AG08395 (cell line): ENCODE measurements around the gene IQSEC1.

Experiments used
- DNase-seq: peaks from one replicate; pipeline ENCODE4 v3.0.0; 2012; ENCODE audit warnings: mixed read lengths, low spot score

Gene IQSEC1

DNA sequence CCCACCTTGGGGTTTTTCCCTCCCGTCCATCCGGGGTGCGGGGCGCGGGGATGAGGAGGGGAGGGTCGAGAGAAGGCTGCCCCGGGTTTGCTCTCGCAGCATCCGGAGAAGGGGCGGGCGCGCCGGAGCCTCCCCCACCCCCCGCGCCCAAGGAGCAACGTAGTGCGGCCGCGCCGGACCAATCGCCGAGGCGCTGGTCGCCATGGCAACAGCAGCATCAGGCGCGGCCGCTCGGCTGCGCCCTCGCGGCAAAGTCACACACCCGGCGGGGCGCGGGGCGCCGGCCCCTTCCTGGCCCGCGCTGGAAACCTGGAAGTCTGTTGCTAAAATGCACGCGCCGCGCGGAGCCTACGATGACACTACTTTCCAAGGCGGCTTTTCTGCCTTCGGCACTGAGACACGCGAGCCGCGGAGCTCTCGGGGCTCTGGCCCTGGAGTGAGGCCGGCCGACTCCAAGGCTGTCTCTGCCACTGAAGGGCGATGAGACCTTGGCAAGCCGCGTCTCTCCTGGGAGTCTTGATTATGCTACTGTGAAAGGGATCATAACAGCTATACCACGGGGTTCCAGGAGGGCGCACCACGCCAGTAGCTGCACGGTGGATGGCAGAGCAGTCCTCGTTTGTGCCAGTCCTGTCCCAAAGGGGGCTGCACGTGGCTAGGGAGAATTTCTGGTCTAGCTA is at the start of gene IQSEC1:
TSS of gene IQSEC1 (minus strand) at position 104 of the 680 bp plus-strand sequence. CDS start 415 bp downstream, outside the sequence.
- DNase-seq = peak; percentile 24

DNA sequence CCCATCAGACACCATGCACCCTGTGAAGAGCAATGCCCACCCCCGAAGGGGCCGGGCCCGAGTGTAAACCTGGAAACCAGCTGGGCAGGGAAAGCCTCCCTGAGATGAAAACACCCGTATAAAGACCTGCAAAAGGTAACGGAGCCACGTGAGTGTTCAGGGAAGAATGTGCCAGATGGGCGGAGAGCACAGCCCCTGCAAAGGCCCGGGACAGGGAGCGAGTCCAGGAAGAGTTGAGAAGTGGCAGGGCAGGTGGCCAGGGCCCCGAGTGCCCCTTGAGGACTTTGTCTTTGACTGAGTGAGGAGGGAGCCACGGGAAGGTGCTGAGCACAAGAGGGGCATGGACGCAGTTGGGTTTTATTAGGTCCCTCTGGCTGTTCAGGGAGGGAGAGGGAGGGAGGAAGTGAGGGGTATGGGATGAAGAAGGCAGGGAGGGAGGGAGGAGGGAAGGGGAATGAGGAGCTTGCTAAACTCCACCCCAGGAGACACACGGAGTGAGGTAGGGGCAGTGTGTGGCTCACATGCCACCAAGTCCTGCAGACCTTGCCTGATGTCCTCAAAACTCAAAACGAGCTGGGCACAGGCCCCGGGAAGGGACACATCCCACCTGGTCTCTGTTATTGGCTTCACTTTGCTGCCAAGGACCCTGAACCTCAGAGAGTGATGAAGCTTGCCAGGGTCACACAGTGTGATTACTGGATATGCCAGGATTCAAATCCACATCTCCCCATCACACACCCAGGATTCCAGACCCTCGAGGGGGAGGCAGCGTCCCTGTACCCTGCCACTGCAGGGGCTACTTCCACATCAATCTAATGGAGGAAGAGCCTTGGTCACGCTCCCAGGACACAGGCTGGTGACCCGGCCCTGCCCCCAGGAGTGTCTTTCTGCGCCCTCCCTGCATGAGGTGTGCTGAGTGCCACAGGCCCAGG is 49.1 kb upstream of the IQSEC1 start:
- DNase-seq = no peak

DNA sequence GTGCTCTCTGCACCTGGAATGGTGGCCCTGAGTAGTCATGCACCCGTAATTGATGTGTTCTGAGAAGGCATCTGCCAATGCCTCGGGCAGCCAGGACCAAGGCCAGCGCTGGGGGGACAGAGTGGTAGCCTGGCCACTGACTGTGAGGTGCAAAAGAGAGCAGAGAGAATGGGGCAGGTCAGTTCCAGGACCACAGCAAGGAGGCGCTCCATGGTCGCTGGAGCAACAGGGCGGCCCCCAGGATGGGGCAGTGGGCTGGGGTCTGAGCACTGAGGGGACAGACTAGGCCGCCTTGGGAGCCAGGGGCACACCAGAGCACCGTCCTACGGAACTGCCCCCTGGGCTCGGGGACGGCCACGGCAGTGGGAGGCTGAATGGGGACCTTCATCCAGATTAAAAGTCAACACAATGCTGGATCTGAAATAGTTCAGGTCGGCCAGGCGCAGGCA is 48.3 kb upstream of the IQSEC1 start:
- DNase-seq = no peak

DNA sequence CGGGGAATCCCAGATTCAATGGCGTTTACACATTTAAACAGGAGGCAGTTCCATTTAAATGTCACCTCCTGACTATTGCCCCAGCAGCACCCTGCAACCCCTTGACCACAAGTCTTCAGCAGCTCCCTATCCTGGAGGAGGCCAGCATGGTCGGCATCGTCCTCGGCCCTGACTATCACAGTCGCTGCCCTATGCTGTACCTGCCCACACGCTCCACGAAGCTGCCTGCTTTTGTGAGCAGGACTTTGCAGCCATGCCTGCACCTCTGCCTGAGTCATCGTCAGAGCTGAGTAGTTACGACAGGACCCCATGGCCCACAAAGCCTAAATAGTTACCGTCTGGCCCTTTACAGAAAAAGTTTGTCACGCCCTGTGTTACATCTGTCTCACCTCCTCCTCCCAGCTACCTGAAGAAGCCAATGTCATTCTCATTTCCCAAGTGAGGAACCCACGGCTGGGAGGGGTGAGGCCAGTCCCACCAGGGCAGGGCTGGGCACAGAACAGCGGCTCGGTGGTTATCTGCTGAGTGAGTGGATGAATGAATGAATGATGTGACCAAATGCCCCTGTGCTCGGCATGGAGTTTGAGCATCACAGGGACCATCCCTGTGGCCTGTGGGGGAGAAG is 47.8 kb upstream of the IQSEC1 start:
- DNase-seq = no peak

DNA sequence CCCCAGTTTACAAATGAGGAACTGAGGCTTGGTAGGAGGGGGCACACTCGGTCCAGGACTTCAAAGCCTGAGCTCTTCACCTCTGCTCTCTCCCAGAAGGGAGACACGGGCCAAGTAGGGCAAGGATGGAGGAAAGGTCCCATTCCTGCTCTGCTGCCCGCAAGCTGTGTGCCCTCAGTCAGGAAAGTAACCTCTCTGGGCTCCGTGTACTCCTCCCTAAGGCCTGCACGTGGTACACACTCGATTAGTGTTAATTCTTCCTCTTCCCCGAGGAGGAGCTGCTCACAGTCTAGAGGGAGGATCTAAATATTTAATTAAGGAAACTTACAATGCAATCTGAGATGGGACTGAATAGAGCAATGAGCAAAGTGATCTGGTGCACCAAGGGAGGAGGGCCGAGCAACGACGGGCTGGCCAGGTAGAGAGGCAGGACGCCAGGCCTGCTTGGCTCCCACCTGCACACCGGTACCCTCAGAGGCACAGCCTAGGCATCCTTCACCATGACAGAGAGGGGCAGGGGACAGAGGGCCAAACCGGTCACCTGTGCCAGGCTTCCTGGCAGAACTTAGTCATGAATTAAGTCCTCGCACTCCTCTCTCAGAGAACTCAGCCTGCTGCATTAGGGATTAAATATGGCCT is 47.2 kb upstream of the IQSEC1 start:
- DNase-seq = no peak

DNA sequence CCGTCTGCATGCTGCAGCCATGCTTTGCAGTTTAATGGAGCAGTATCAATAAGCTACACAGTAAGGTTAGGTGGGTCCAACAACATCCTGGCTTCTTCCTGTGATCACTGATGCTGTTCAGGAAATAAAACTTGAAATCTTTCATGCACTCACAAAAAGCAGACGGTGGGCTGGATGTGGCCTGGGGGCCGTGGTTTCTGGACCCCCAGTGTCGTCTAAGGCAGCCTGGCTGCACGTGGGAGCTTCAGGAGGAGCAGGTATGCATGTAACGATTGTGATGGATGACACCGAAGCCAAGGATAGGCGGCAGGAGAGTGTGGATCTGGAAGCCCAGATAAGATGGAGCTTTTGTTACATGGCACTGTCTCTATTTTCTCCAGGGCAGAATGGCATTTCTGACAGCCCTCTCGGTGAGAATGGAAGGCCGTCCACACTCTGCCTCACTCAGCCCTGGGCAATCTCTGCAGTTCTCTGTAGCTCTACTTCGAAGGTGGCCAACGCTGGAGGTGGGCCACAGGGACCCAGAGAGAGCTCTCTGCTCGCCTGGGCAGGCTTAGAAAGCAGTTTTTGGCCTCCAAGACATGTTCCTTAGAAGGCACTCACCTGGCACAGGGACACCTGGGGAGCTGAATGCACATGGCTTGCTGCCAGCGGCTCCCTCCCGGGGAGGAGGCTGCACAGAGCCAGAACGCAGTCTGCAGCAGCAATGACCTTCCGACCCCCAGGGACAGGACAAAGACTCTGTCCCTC is 46.4 kb upstream of the IQSEC1 start:
- no peak for DNase-seq

DNA sequence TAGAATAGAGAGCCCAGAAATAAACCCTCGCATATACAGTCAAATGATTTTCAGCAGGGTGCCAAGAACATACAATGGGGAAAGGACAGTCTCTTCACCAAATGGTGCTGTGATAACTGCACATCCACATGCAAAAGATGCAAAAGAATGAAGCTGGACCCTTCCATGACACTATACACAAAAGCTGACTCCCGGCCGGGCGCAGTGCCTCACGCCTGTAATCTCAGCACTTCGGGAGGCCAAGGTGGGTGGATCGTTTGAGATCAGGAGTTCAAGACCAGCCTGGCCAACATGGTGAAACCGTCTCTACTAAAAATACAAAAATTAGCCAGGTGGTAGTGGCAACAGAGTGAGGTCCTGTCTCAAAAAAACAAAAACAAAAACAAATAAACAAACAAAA is 43.2 kb upstream of the IQSEC1 start:
- no peak for DNase-seq

DNA sequence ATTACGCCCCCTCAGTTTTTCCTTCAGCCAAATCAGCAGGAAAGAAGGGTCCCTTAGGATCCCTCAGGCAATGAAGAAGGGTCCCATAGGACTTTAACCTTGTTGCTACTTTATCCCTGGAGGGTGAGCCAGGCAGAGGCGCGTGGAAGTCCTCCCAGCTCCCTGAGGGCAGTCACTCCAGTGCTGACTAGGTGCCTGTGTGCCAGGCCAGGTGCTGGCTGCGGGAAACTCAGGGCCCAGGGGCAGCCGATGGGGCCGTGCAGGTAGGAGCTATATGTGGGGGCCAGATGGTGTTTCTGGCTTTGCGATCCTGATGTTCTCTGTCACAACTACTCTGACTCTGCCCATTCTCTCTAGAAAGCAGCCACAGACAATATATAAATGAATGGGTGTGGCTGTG is 42.8 kb upstream of the IQSEC1 start:
- DNase-seq = no peak

DNA sequence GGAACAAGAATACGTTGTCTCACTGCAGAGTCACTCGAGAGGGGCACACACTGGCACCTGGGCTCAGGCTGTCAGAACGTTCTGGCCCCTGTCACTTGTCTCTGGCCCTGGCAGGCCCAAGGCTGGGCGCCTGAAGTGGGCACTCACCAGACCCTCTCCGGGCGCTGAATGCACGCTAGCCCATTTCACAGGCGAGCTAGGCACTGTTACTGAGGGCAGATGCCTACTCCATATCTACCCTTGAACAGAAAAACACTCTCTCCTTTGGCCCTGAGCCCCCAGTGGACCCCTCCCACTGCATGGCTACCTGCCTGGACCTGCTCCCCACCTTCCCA is 42.3 kb upstream of the IQSEC1 start:
- DNase-seq = no peak

DNA sequence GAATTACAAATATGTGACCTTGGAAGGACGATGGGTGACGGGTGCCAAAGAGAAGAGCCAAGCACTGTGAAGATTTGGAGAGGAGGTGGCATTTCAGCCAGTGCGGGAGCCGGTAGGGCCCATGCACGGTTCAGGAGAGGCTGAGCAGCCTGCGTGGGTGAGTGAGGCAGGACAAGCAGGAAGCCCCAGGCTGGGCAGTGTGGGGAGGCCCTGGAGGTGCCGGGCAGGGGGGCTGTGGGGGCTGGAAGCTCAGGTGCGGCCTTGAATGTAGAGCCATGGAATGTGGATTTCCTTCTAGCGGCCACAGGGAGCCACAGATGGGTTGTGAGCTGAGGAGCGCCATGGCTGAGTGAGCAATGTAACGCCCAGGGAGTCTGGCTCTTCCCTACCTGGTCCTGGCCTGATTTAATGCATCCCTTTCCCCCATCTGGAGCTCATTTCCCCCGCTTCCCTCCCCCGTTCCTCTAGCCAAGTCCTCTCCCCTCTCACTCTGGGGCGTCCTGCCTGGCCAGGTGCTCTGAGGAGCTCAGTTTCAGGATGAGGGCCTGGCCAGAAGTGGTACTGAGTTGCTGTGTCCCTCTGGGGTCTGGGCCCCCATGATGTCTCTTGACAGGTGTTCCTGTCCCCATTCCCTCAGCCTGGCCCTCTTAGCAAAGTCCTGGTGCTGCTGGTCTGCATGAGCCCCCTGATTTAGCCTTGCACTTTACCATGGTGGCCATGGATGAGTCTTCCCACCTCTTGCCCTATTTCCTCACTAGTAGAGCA is 41.8 kb upstream of the IQSEC1 start:
- no peak for DNase-seq

DNA sequence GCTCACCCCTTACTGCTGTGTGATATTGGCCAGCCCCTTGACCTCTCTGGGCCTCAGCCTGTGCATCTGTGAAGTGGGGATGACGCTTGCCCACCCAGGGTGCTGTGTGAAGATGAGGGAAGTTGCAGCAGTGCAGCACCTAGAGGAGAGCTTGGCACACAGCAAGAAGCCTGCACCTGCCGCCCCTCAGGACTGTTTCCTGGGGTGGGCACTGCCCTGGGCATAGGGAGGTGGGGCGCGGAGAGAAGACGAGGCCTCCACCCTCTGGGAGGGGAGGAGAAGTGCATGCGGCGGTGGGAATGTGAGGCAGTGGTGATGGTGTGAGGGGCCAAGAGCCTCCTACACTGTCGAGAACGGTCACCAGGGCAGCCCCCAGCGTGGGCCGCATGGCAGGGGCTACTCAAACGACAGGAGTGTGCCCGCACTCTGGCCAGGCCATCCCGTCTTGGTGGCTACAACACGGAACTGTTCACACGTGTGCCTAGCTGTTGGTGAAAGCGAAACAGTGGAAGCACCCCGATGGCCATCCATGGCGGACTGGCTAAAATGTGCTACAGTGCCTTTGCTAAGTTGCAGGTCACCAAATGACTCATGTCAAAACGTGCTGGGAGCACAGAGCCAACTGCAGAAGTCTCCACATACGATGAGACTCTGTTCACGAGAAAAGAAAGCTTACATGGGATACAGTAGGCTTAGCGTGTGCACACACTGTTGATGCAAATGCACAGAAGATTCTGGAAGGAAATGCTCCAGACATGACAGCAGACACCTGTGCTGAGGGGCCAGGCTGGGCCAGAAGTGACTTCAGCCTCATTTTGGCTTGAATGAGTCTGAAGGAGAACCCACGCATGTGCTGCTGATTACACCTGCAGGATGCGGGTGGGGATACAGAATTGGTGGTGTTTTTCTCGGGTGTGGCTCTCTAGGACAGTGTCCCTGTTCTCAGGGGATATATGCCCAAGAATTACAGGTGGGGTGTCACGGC is 40.4 kb upstream of the IQSEC1 start:
- no peak for DNase-seq

DNA sequence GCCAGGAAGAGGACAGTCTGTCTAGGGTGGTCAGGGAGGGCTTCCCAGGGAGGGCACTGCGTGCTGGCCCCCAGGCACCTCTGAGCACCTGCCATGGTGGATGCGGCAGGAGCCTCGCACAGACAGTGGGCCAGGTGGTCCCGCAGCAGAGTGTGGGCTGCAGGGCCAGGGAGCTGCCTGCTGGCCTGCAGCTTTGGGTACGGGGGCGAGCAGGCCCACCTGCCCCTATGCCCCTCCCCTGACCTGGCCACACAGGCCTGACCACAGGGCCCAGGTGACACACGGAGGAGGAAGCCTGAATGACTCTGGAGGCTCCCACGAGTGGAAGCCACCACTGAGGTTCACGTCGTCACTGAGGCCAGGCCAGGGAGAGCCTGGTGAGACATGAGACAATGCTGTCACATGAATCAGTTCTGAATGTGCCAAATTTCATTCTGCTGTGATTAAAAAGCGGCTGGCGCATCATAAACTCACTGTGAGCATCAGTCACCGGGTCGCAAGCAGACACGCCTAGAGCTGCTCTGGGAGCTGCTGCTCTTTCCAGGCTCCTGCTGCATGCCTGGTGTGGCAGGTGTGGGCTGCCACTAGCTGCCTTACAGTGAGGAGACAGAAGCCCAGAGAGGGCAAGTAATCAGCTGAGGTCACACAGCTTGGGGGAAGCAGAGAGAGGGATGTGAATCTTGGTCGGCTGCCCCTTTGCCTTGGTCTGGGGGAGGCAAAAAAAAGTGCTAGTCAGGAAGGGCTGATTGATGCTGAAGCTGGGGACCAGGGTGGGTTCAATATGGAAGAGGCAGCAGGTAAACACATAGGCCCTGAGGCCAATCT is 39.5 kb upstream of the IQSEC1 start:
- DNase-seq = no peak

DNA sequence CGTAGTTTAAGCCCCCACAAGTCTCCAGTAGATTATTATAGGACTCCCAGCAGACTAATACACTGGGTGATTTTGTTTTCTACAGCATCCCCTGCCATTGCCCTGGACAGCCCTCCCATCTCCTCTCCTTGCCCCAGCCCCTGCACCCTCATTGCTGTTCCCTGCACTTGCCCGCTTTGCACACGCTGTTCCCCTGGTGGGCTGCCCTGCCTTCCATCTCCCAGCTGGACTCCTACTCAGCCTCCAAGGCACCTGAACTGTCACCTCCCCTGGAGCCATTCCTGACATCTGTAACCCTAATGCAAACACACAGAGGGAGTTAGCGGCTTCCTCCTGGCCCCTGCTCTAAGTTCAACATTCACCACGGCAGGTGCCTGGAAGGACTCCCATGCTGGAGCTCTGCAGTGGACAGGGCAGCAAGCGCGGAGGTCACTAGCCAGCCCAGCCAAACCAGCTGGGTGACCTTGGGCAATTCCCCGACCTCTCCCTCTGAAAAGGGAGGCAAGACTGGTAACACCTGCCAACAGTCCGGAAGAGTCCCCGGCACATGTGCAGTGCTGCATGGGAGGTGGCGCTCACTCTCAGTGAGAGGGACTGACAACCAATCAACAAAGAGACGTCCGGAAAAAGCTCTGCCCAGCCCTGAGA is 38.8 kb upstream of the IQSEC1 start:
- DNase-seq = no peak

DNA sequence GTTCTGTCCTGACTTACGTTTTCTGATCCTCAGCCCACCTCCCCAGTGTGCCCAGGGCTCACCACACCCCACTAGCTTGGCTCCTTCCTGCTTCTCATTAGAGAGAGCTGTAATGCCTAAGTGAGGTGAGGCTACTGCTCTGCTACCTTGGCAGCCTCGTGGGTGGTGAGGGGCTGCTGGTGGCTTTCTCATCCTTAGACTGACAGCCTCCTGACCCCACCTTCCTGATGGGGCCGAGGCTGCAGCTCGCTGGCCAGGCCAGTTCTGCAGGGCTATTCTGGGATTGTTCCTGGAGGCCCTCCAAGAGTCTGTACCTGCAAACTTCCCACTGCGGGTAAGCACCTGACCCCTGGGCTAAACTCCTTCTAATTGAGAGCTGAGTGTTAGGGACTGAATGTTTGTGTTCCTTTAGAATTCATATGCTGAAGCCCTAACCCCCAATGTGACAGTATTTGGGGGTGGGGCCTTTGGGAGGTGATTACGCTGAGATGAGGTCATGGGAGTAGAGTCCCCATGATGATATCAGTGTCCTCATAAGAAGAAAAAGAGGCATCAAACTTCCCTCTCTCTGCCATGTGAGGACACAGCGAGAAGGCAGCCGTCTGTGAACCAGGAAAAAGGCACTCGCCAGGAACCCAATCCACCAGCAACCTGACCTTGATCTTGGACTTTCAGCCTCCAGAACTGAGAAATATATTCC is 38.1 kb upstream of the IQSEC1 start:
- no peak for DNase-seq

DNA sequence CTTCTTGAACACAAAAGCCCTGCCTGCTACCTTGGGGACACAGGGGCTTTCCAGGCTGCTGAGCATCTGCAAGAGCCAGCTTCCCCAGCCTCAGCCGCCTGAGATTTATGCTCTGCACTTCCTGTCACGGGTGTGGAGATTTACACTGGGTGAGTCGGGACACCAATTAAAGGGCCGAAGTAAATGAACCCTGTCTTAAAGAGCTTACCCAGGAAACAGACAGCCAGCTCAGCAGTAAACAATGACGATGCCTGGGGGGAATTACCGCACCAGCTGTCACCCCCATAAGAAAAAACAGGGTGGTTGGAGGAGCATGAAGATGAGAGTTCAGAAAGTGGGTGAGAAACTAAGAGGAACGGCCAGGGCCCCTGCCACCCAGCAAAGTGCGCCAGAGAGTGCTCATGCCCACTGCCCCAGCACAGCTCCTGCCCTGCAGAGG is 37.5 kb upstream of the IQSEC1 start:
- DNase-seq = no peak

DNA sequence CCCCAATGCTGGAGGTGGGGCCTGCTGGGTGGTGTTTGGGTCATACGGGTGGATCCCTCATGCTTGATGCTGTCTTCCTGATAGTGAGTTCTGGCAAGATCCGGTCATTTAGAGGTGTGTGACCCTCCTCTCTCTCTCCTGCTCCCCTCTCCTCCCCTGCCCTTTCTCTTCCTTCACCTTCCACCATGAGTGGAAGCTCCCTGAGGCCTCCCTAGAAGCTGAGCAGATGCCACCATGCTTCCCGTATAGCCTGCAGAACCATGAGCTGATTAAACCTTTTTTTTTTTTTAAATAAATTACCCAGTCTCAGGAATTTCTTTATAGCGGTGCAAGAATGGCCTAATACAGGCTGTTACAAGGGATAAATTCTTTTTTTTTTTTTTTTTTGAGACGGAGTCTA is 36.3 kb upstream of the IQSEC1 start:
- DNase-seq = no peak

DNA sequence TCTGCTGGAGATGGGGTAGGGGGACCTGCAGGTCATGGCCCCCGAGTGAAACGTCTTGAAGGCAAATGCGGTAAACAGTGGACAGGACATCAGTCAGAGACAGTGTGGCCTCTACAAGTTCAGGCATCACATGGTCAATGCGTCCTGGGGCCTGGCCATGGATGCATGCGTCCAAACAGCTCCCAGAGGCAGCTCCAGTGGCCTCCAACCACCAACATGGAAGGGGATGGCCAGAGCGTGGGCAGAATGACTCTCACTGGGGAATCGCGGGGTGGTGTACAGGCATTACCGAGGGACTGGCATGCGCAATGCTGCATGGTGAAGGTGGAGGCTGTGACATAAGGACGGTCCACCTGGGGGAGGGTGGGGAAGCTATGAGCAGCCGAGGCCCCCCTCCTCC is 35.6 kb upstream of the IQSEC1 start:
- no peak for DNase-seq

DNA sequence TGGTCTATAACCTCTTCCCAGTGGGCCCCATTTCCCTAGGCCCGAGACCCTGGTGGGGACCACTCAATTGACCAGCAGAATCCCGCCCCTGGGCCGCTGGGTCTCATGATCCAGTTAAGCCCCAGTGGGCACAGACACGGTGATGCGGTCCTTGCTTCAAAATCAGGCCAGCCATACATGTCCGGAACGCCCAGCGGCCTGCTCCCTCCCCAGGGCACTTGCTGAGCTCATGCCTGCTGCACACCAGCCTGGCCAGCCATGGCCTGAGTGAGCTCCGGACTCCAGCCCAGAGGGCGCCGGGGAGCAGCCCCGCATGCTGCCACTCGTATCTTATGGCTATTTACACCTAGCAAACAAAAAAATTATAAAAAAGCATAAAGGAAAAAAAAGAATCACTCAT is 34.4 kb upstream of the IQSEC1 start:
- DNase-seq = no peak
